GM18867 (cell line): ENCODE measurements around the gene RPL36.

Source experiments
- ATAC-seq: cut with Tn5 transposase; IDR thresholded peaks from one replicate; pipeline ENCODE4 v1.9.1; 2021; ENCODE audit warnings: mild to moderate bottlenecking, moderate library complexity; ENCODE audit not compliant: unreplicated experiment

The RPL36 gene

DNA sequence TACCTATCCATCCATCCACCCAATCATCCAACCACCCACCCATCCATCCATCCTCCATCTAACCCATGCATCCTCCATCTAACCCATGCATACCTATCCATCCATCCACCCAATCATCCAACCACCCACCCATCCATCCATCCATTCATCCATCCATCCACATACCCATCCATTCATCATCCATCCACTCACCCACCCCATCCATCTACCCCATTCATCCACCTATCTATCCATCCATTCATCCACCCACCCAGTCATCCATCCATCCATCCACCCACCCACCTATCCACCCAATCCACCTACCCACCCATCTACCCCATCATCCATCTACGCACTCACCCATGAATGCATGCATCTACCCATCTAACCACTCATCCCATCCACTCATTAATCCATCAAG, 16.3 kb upstream of the RPL36 start:
- no peak for ATAC-seq

DNA sequence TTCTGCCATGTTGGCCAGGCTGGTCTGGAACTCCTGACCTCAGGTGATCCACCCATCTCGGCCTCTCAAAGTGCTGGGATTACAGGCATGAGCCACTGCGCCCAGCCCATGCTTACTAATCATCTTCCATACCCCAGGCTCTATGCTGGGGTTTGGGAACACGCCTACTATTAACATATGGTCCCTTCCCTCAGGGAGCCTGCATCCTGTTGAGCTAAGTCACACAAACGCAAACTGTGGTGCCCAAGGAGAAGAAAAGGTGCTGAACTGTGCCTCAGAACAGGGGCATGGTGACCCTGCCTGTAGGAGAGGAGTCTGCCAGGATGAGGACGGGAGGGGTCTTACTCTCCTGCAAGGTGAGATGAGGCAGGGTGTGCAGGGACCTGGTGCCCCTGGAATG, 15.4 kb upstream of the RPL36 start:
- ATAC-seq, result no peak

DNA sequence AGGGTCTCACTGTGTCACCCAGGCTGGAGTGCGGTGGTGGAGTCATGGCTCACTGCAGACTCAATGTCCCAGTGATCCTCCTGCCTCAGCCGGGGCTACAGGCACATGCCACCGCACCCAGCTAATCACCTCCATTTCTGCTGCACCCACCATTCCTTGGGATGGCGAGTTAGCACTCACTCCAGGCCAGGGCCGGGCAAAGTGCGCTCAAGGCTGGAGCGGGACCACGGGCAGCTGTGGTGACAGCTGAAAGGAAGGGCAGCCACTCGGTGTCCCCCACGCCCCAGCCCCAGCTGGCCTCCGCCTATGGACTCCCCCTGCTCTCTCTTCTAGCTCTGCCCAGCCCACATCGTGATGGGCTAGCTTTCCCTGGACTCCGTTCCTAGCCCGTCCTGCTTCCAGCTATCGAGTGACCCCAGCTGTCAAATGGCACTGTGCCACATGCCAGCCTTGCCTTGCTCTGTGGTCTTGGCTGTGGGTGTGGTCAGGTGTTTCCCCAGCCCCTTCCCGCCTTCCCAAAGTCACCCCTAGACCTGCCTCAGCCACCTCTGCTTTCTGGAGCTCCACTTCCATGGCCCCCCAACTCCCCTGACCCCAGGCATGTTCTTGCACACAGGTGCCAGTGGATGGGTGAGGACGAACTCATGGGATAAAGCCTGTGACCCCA, 13.9 kb upstream of the RPL36 start:
- no peak for ATAC-seq

DNA sequence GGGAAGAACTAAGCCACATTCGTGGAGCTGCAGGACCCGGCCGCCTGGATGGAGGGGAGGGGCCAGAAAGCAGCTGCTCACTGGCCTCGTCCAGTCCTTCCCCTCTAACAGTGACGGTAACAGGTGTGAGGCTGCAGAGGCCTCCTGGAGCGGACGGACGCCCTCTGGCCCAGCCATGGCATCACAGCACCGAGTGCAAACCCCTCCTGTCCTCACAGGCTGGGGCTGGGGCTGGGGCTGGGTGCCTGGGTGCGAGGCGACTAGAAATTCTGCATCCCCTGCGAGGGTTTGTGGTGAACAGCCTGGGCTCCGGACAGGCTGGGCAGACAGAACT, 13.4 kb upstream of the RPL36 start:
- ATAC-seq, result no peak

DNA sequence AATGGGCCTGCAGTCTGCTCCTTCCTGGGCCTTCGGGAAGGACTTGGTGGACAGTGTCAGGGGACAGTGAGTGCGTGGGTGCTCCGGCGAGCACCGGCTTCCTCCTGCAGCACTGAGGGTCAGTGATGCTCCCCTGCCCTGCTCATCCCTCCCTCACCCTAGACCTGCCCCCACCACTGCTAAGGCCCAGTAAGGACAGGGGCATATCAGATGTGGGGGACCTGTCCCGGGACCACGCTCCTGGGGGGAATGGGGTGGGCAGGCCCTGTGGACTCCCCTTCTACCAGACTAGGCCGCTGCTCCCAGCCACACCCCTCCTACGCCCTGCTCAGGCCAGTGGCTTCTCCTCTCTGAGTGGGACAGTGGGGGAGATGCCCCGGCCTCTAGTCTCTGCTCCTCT, 13.0 kb upstream of the RPL36 start:
- ATAC-seq, result no peak

DNA sequence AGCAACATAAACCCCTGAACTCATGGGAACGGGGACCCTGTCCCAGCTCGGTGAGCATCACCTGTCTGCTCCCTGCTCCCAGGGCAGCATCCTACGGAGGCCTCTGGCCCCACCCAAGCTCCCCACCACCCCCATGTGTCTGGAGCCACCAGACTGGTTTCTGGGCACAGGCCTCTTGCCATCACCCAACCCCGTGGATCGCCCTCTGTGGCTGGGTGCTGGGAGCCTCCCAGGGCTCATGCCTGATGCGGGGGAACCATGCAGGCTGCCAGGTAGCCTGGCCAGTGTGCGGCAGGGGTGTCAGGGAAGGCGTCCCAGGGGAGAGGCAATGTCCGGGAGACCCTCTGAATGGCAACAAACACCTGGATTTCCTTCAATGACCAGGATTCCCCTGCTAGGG, 12.5 kb upstream of the RPL36 start:
- no peak for ATAC-seq

DNA sequence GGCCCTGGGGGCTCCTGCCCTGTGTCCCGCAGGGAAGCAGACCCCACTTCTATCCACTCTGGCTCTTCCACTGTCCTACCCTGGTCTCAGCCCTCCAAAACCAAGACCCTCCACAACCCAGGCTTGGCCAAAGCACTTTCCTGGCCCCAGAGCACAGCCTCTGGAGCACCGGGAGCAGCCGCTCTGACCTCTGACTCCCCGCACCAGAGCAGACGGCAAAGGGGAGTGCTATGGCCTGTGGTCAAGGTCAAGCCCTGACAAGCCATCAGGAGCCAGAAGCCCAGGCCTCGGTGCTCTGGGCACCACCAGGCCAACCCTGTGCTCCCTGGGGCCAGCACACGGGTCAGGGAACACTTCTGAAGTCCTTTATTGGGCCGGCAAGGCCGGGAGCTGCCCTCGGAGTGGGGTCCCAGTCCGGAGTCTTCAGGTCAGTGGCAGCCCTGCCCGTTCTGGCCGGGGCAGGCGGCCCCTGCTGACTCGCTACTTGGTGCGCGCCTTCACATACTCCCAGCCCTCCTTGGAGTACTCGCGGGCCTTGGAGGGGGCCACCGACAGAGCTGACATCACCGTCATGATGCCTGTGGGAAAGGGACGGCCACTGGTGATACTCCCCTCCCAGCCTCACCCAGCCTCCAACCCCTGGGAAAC, 11.9 kb upstream of the RPL36 start:
- ATAC-seq, result no peak

DNA sequence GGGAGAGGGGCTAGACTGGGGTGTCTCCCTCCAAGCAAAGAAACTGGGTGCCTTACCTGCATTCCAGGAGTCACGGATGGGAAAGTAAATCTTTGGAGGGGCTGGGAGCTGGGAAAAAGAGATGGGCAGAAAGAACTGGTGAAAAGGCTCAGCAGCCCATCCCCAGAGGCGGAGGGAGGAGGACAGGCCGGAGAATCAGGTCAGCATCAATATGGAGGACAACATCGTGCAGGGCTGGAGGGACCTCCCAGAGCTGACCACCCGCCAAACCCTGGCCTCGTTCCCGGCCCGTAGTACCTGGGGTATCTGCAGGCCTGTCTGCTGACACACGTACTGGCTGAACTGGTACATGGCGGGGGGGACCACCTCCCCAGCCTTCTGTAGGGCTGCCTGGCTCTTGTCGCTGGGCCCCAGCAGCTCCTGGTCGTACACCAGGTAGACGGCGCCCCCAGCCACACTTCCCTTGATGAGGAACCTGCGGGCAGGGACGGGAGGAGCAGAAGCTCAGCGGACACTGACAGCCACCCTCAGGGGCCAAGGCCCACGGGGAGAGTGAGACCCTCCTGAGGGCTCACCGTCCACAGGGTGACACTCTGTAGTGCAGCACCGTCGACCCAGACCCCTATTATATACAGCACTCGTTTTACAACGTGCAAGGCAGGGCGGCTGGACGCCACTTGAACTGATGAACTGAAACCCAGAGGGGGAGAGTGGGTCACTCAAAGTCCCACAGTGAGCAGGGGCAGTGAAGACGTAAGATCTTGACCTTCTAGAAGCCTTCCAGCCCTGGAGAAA, 10.6 kb upstream of the RPL36 start:
- no peak for ATAC-seq

DNA sequence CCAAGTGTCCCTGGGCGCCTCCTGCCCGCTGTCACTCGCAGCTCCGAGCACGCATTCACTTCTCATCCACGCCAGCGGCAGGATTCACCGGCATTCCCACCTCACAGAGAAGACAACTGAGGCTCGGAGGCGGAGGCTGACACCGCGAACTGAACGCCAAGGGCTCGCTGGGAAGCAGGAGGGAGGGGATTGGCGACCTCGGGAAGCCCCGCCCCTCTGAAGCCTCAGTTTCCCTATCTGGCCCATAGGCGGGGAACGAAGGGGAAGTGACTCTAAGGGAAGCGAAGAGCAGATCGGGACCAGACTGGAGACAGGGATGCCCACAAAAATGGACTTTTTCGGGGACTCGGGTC, 10.0 kb upstream of the RPL36 start:
- no peak for ATAC-seq

DNA sequence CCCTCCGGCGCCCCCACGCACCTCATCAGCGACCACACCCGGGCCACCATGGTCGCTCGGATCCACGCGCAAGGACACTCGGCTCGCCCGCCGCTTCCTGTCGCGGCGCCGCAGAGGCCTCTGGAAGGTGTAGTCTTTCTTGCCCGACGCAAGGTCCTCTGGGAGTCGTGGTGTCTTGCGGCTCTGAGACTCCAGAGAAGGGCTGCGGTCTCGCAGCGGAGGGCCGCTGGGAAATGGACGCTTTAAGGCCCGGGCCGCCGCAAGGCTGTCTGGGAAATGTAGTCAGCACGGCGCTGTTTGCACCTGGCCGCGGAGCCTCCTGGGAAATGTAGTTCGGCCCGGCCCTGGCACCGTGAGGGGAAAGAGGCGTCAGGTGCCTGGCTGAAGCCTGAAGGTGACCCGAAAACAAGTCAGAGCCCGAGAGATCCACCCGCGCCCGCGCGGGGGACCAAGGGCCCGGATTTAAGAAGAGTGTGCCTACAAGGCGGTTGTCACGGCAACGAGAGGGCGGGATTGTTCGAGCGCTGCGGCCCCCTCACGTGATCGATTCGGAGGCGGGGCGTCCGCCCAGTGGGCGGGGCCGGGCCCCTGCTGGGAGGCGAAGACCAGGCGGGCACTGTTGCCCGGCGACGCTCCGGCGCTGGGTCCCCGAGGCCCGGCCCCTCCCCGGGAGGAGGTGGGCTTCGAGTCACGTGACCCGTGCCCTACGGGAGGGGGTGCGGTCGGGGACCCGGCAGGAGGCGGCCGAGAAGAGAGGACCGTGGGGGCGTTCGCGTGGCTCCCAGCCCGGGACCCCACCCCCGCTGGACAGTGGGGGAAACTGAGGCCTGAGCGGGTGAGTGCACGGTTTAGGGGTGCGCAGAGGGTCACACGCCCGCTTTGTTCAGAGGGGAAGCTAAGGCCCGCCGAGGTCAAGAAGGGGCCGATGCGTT, 9.4 kb upstream of the RPL36 start, which contains the start of the genes HSD11B1L and MICOS13:
HSD11B1L (plus strand) TSS at position 591 of the 932 bp plus-strand sequence. CDS start 3,806 bp downstream, outside the sequence.
MICOS13 (minus strand) TSS at position 80 of the 932 bp plus-strand sequence; CDS start at position 50, 30 bp downstream.
- ATAC-seq, result peak; percentile 80

DNA sequence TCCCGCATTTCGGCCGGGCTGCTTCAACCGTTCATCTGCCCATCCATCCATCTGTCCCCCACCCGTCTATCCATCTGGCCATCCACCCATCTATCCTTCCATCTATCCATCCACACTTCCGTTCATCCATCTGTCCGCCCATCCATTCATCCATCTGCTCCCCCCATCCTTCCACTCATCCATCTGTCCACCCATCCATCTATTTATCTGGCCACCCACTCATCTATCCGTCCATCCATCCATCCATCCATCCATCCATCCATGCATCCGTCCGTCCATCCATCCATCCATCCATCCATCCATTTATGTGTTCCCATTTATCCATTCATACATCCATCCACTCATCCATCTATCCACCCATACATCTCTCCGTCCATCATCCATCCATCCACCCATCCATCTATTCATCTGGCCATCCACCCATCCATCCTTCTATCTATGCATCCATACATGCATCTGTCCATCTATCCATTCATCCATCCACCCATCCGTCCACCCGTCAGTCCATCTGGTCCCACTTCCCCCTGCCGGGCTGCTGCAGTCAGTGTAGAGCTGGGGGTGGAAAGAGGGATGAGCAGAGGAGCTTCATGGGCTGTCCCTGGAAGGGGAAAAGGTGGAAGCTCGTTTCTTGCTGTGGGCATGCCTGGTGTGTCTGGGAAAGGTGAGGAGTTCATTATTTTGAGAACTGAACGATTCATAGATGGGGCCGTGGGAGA, 8.5 kb upstream of the RPL36 start:
- no peak for ATAC-seq

DNA sequence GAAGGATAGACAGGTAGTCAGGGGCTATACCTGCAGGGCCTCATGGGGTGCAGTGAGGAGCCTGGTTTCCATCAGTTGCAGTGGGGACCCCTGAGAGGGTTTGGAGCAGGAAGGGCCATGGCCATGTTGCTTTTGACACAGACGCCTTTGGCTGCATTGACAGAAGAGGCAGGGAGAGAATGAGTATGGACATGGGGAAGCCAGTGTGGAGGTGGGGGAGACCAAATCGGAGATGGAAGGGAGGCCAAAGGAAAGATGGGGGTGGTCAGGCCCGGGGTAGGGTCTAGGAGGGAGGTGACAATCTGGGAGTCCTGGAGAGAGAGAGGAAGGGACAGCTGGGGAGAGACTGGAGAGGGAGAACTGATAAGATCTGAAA, 8.0 kb upstream of the RPL36 start:
- no peak for ATAC-seq

DNA sequence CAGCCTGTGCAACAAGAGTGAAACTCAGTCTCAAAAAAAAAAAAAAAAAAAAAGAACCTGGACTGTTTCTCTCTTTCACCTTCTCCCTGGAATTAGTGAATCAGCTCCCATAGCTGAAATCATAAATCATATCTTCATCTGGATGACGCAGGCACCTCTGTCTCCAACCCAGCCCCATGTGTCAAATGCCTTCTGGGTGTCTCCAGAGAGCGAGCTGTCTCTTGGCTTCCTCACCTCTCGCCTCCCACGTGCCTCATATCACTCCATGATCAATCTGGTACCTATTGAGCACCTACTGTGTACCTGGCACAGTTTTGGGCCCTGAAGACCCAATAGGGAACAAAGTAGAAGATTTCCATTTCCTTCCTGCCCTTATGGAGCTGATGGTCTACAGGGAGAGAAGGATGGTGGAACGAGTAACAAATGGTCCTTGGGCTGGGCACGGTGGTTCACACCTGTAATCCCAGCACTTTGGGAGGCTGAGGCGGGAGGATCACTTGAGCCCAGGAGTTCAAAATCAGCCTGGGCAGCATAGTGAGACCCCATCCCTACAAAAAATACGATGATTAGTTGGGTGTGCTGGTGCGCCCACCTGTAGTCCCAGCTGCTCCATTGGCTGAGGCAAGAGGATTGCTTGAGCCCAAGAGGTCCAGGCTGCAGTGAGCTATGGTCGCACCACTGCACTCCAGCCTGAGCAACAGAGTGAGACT, 6.8 kb upstream of the RPL36 start:
- ATAC-seq, result no peak

DNA sequence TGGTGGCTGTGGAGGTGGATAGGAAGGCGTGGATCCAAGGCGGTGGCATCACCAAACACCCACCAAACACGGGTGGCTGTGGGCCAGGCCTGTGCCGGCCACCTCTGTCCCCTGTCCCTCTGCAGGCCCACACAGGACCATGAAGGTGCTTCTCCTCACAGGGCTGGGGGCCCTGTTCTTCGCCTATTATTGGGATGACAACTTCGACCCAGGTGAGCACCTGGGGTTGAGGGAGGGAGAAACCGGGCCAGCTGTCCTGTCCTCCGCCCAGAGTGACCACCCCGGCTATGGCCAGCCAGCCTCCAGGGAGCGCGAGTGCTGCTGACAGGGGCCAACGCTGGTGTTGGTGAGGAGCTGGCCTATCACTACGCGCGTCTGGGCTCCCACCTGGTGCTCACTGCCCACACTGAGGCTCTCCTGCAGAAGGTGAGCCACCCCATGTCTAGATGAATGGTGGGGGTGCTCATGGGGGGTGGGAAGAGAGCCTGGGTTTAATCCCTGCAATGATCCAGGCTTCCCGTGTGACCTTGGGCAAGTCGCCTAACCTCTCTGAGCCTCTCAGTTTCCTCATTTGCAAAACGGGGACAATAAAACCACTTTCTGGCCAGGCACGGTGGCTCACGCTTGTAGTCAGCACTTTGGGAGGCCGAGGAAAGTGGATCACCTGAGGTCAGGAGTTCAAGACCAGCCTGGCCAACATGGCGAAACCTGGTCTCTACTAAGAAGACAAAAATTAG, 5.2 kb upstream of the RPL36 start:
- ATAC-seq, result no peak

DNA sequence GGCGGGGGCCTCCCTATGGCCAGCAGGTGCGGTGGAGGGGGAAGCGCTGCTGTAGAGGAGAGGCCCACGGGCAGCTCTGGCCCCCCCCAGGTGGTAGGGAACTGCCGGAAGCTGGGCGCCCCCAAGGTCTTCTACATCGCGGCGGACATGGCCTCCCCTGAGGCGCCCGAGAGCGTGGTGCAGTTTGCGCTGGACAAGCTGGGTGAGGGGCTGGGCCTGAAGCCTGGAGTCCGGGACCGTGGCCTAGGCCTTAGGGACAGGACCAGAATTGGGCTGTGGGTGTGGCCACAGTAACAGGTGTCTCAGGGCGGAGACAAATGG, 3.8 kb upstream of the RPL36 start:
- no peak for ATAC-seq

DNA sequence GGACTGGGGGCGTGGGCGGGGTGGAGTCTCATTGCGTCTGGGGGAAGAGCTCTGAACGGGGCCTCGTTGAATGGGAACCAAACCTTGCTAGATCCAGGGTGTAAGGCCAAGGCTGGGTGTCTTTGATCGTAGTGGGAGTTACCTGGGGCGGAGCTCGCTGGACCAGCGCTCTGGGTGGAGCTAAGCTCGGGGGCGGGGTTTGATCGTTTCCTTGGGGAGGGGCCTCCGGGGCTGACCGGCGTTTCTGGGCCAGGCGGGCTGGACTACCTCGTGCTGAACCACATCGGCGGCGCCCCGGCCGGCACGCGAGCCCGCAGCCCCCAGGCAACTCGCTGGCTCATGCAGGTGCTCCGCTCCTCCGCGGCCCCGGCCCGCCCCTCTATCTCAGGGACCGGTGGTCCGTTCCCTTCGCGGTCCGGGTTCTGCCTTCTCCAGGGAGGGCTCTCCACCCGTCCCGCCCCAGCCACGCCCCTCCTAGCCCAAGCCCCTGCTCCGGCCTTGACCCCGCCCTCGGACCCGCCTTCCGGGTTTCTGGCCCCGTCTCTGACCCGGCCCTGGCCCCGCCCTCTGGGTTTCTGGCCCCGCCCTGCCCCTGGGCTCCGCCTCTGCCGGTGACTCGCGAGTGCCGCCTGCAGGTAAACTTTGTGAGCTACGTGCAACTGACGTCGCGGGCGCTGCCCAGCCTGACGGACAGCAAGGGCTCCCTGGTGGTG, 3.3 kb upstream of the RPL36 start:
- peak; percentile 54 for ATAC-seq

DNA sequence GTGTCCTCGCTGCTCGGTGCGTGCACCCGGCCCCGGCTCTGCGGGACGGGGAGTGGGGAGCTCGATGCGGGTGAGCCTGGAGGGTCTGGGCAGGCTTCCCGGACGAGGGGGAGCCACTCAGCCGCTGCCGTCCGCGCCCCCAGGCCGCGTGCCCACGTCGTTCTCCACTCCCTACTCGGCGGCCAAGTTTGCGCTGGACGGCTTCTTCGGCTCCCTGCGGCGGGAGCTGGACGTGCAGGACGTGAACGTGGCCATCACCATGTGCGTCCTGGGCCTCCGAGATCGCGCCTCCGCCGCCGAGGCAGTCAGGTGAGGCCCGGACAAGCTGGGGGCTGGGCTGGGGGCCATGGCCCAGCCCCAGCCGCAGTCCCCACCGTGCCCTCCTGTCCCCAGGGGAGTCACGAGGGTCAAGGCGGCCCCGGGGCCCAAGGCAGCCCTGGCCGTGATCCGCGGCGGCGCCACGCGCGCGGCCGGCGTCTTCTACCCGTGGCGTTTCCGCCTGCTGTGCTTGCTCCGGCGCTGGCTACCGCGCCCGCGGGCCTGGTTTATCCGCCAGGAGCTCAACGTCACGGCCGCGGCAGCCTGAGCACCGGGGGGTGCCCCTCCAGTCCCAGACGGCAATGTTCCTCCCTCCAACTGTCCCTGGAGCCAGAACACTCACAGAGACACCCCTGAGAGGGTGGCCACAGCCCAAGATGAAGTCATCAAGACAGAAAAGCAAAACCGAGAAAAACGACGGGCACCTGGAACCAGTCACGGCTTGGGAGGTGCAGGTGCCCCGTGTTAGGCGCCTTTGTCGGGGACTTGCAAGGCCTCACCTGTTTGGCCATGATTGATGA, 2.5 kb upstream of the RPL36 start:
- ATAC-seq, result no peak
